Astrocyte of the spinal cord (primary cell): ENCODE results near the gene DDHD1.
A peak's percentile ranks its signal among the peaks of the same experiment; 100 is the strongest.

Source experiments
- DNase-seq: peaks from one replicate; pipeline ENCODE4 v3.0.0; 2011; ENCODE audit warnings: low read depth, low spot score
- H3K4me3 ChIP-seq: 2 replicates; pipeline ENCODE4 v1.5.1; 2011; ENCODE audit warnings: low read depth, mild to moderate bottlenecking, low read length, moderate library complexity
- CTCF ChIP-seq: IDR thresholded peaks from 2 replicates; pipeline ENCODE4 v1.5.1; 2012; ENCODE audit warnings: low read depth, mild to moderate bottlenecking, low read length, inconsistent platforms
- in situ Hi-C: cut with HindIII; loops from 2 replicates; pipeline ENCODE4 v1.10.0; 2017; ENCODE audit warnings: low sequenced_read_pairs

DDHD1 gene

GRCh38 chr14:53037016-53037415, 116.1 kb downstream of the DDHD1 start:
- no peak for TF ChIP-seq CTCF
- in situ Hi-C loops: no loop called here
- no peak overlapping the region for H3K4me3 ChIP-seq
- no peak for DNase-seq

GRCh38 chr14:53035336-53036210, 117.5 kb downstream of the DDHD1 start:
- TF ChIP-seq CTCF: no peak
- in situ Hi-C loops: no loop called here
- DNase-seq: no peak
- no peak overlapping the region for H3K4me3 ChIP-seq

GRCh38 chr14:53034688-53035230, 118.4 kb downstream of the DDHD1 start:
- no peak for TF ChIP-seq CTCF
- DNase-seq: no peak
- in situ Hi-C loops: no loop called here
- H3K4me3 ChIP-seq: no peak overlapping the region

DNA sequence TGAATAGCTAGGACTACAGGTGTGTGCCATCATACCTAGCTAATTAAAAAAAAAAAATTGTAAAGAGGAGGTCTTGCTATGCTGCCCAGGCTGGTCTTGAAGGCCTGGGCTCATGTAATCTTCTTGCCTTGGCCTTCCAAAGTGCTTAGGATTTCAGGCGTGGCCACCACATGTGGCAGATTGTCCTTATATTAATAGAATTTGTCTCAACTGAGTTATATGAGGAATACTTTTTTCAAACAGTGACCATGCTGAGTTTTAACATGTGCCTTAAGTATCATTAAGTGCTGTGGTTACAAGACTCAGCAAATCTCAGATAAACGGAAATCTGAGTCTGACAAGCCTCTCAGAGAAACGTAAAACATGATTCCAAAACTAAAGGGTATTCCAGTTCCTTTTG, 119.1 kb downstream of the DDHD1 start:
- no peak for DNase-seq
- TF ChIP-seq CTCF: no peak
- in situ Hi-C loops: no loop called here
- no peak overlapping the region for H3K4me3 ChIP-seq

DNA sequence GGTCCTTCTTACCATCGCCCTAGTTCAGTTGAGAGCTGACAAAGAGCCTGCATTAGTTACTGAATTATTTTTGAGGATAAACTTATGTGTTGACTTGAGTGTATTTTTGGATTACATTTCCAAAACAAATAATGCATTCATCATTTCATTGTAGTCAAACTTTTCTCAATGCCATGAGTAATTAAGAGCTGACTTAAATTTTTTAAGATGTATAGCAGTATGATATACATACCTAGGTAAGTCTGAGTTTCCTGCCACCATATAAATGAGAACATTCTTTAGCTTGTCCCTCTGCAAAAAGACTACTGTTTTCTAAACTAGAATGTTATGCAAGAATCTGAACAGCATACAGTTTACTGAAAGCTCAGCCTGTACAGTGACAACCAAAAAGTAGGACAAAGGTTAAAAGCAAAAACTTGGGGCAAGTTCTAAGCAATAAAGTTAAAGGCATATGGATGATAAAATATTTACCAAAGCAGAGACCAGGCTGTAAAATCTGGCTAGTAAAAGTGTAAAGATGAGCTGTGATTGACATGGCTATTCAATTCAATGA, 120.2 kb downstream of the DDHD1 start:
- in situ Hi-C loops: no loop called here
- no peak overlapping the region for H3K4me3 ChIP-seq
- no peak for DNase-seq
- no peak for TF ChIP-seq CTCF

DNA sequence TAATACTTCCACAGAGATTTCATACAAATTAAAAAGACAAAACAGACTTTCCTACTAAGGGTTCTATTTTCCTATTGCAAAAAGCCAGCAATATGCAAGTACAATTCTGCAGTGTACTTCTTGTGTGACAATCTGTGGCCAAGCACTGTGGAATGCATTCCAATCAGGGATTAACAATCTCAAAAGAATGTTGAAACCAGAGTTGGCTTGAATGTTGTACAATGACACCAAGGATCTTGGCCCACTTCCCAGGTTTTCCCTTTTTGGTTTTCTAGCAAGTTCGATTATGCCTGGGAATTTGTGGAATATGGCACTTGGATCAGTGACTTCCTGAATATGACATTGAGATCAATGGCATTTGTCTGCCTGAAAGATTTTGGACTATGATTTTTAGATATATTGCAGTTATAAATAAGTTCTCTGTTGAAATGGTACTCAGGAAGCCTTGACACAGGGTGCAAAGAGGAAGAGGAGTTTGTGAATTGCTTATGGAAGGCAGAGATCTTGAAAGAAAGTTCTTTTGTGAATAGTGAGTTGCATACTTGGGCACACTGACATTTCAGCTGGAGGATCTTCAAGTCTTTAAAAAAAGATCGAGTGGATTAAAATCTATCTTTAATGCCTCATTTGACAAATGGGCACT, 120.8 kb downstream of the DDHD1 start:
- TF ChIP-seq CTCF: no peak
- in situ Hi-C loops: no loop called here
- no peak overlapping the region for H3K4me3 ChIP-seq
- peak; percentile 86 for DNase-seq
